IPS-18a (cell line): Measurements from ENCODE around the gene CIPC.
A peak's percentile ranks its signal among the peaks of the same experiment; 100 is the strongest.

ENCODE experiments used
- H3K27ac ChIP-seq: one replicate; pipeline ENCODE4 v1.5.1; 2013; ENCODE audit warnings: low read length
- H3K27me3 ChIP-seq: one replicate; pipeline ENCODE4 v1.6.1; 2013; ENCODE audit warnings: mild to moderate bottlenecking, low read length; ENCODE audit not compliant: control insufficient read depth, insufficient read depth
- H3K36me3 ChIP-seq: one replicate; pipeline ENCODE4 v1.6.1; 2013; ENCODE audit warnings: low read depth, low read length; ENCODE audit not compliant: control insufficient read depth
- H3K4me1 ChIP-seq: one replicate; pipeline ENCODE4 v1.6.1; 2013; ENCODE audit warnings: low read depth, low read length; ENCODE audit not compliant: control insufficient read depth
- H3K4me3 ChIP-seq: one replicate; pipeline ENCODE4 v1.5.1; 2013; ENCODE audit warnings: low read length
- H3K9ac ChIP-seq: one replicate; pipeline ENCODE4 v1.6.1; 2013; ENCODE audit warnings: mild to moderate bottlenecking, low read length, moderate library complexity
- H3K9me3 ChIP-seq: one replicate; pipeline ENCODE4 v1.6.1; 2013; ENCODE audit warnings: low read depth, low read length; ENCODE audit not compliant: control insufficient read depth

Gene CIPC

GRCh38 chr14:77145975-77146740, 48.1 kb downstream of the CIPC start:
- Histone ChIP-seq H3K4me3 (no peak overlapping the region), H3K4me1 (peaks cover 46% of the 10 kb centered on the region), H3K9me3 (no peaks in the 10 kb centered on the region), H3K27ac (no peak overlapping the region), H3K36me3 (no peaks in the 10 kb centered on the region), H3K27me3 (peaks cover 11% of the 10 kb centered on the region), H3K9ac (no peak overlapping the region)

- Histone ChIP-seq H3K9ac (no peak overlapping the region), H3K9me3 (no peaks in the 10 kb centered on the region), H3K4me1 (peaks cover 33% of the 10 kb centered on the region), H3K27ac (no peak overlapping the region), H3K27me3 (no peaks in the 10 kb centered on the region), H3K36me3 (no peaks in the 10 kb centered on the region), H3K4me3 (no peak overlapping the region)
Observed at GRCh38 chr14:77148510-77149231, 50.6 kb downstream of the CIPC start.

- no peaks in the 10 kb centered on the region for H3K36me3 ChIP-seq
- H3K27ac ChIP-seq: no peak overlapping the region
- H3K9me3 ChIP-seq: no peaks in the 10 kb centered on the region
- peaks cover 13% of the 10 kb centered on the region for H3K4me1 ChIP-seq
- no peaks in the 10 kb centered on the region for H3K27me3 ChIP-seq
- no peak overlapping the region for H3K9ac ChIP-seq
- no peak overlapping the region for H3K4me3 ChIP-seq
Observed at GRCh38 chr14:77151245-77151644, 53.2 kb downstream of the CIPC start.

GRCh38 chr14:77151918-77152588, 54.0 kb downstream of the CIPC start:
- H3K36me3 ChIP-seq: no peaks in the 10 kb centered on the region
- peaks cover 9% of the 10 kb centered on the region for H3K4me1 ChIP-seq
- no peak overlapping the region for H3K9ac ChIP-seq
- H3K27me3 ChIP-seq: no peaks in the 10 kb centered on the region
- no peaks in the 10 kb centered on the region for H3K9me3 ChIP-seq
- H3K27ac ChIP-seq: no peak overlapping the region
- no peak overlapping the region for H3K4me3 ChIP-seq

GRCh38 chr14:77153802-77154201, 55.7 kb downstream of the CIPC start:
- no peaks in the 10 kb centered on the region for H3K9me3 ChIP-seq
- no peaks in the 10 kb centered on the region for H3K27me3 ChIP-seq
- no peak overlapping the region for H3K27ac ChIP-seq
- no peak overlapping the region for H3K4me3 ChIP-seq
- H3K4me1 ChIP-seq: peaks cover 16% of the 10 kb centered on the region
- H3K36me3 ChIP-seq: no peaks in the 10 kb centered on the region
- no peak overlapping the region for H3K9ac ChIP-seq

- no peaks in the 10 kb centered on the region for H3K9me3 ChIP-seq
- H3K9ac ChIP-seq: no peak overlapping the region
- no peaks in the 10 kb centered on the region for H3K36me3 ChIP-seq
- H3K4me3 ChIP-seq: no peak overlapping the region
- no peaks in the 10 kb centered on the region for H3K27me3 ChIP-seq
- H3K4me1 ChIP-seq: peaks cover 20% of the 10 kb centered on the region
- no peak overlapping the region for H3K27ac ChIP-seq
Observed at GRCh38 chr14:77154421-77154820, 56.4 kb downstream of the CIPC start.

GRCh38 chr14:77155083-77155482, 57.0 kb downstream of the CIPC start:
- Histone ChIP-seq H3K27me3 (no peaks in the 10 kb centered on the region), H3K9ac (no peak overlapping the region), H3K36me3 (no peaks in the 10 kb centered on the region), H3K27ac (no peak overlapping the region), H3K9me3 (no peaks in the 10 kb centered on the region), H3K4me1 (peaks cover 20% of the 10 kb centered on the region), H3K4me3 (no peak overlapping the region)

- Histone ChIP-seq H3K4me1 (peaks cover 20% of the 10 kb centered on the region), H3K27me3 (no peaks in the 10 kb centered on the region), H3K9me3 (no peaks in the 10 kb centered on the region), H3K9ac (no peak overlapping the region), H3K36me3 (no peaks in the 10 kb centered on the region), H3K4me3 (no peak overlapping the region), H3K27ac (no peak overlapping the region)
Observed at GRCh38 chr14:77157740-77158139, 59.7 kb downstream of the CIPC start.

- Histone ChIP-seq H3K9ac (no peak overlapping the region), H3K4me3 (peak overlapping the region; percentile 38), H3K27me3 (no peaks in the 10 kb centered on the region), H3K4me1 (peaks cover 16% of the 10 kb centered on the region), H3K27ac (no peak overlapping the region), H3K9me3 (no peaks in the 10 kb centered on the region), H3K36me3 (no peaks in the 10 kb centered on the region)
Observed at GRCh38 chr14:77158175-77158881, 60.3 kb downstream of the CIPC start.

- no peak overlapping the region for H3K27ac ChIP-seq
- no peak overlapping the region for H3K9ac ChIP-seq
- H3K9me3 ChIP-seq: no peaks in the 10 kb centered on the region
- H3K36me3 ChIP-seq: no peaks in the 10 kb centered on the region
- peak overlapping the region; percentile 38 for H3K4me3 ChIP-seq
- peaks cover 16% of the 10 kb centered on the region for H3K4me1 ChIP-seq
- H3K27me3 ChIP-seq: no peaks in the 10 kb centered on the region
Observed at GRCh38 chr14:77158882-77159255, 60.8 kb downstream of the CIPC start.

GRCh38 chr14:77161011-77161410, 63.0 kb downstream of the CIPC start:
- Histone ChIP-seq H3K9ac (no peak overlapping the region), H3K4me1 (peaks cover 11% of the 10 kb centered on the region), H3K9me3 (no peaks in the 10 kb centered on the region), H3K27me3 (no peaks in the 10 kb centered on the region), H3K27ac (no peak overlapping the region), H3K4me3 (no peak overlapping the region), H3K36me3 (no peaks in the 10 kb centered on the region)
